ENCODE results near the gene TTC33.
"Not testable (repeated sequence)": the region's sequence is repeated elsewhere in the genome, so short reads cannot be mapped to it uniquely, and the experiment has no call there.

TTC33 gene

DNA sequence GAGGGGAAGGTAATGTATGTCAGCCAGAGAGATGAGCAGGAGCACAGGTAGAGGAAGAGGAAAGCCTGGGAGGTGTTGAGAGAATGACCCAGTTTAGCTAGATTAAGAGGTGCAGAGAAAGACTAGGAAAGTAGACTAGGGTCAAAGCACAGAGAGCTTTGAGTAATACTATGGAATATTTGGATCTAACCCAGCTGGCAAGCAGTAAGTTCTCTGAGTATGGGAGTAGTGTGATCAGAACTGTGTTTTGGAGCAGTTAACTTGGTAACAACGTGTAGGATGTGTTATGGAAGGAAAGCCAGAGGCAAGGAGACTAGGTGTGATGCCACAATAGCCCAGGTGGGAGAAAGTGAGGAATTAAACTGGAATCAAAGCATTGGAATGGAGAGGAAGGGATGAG lies 160.9 kb downstream of the TTC33 start:
- no peaks in the 10 kb centered on the region for H3K27me3 ChIP-seq (ENCODE audit: low read length)
- H3K27ac ChIP-seq (ENCODE audit: low read depth, low read length) = no peak overlapping the region
- no peak overlapping the region for H3K4me2 ChIP-seq (ENCODE audit: low read depth, low read length, poor library complexity, severe bottlenecking)
- H3K9me2 ChIP-seq (replicated peaks; ENCODE audit: insufficient read depth, low read length) = no peaks in the 10 kb centered on the region
- no peaks in the 10 kb centered on the region for H3K9me3 ChIP-seq (ENCODE audit: insufficient read depth, low read length)
- no peak overlapping the region for H3K9ac ChIP-seq (ENCODE audit: low read length)
- H4K20me1 ChIP-seq (ENCODE audit: low read depth, low read length) = no peaks in the 10 kb centered on the region
- no peak overlapping the region for H3K4me3 ChIP-seq (ENCODE audit: insufficient read depth, low read length, poor library complexity, severe bottlenecking)
- H3F3A ChIP-seq (ENCODE audit: insufficient read depth) = no peaks in the 10 kb centered on the region; the same call in 1 of the 2 replicates
- H3K79me2 ChIP-seq (ENCODE audit: insufficient read depth, low read length) = no peaks in the 10 kb centered on the region
- H2AFZ ChIP-seq (ENCODE audit: low read depth, low read length, severe bottlenecking) = no peak overlapping the region
- no peaks in the 10 kb centered on the region for H3K36me3 ChIP-seq (ENCODE audit: low read length)
- TF ChIP-seq, protein P1, sequence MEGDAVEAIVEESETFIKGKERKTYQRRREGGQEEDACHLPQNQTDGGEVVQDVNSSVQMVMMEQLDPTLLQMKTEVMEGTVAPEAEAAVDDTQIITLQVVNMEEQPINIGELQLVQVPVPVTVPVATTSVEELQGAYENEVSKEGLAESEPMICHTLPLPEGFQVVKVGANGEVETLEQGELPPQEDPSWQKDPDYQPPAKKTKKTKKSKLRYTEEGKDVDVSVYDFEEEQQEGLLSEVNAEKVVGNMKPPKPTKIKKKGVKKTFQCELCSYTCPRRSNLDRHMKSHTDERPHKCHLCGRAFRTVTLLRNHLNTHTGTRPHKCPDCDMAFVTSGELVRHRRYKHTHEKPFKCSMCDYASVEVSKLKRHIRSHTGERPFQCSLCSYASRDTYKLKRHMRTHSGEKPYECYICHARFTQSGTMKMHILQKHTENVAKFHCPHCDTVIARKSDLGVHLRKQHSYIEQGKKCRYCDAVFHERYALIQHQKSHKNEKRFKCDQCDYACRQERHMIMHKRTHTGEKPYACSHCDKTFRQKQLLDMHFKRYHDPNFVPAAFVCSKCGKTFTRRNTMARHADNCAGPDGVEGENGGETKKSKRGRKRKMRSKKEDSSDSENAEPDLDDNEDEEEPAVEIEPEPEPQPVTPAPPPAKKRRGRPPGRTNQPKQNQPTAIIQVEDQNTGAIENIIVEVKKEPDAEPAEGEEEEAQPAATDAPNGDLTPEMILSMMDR (IDR thresholded peaks at IDR 0.05; ENCODE audit: insufficient read depth, low read length, poor library complexity, severe bottlenecking) = no peak
- TF ChIP-seq EZH2phosphoT487 (conservative IDR thresholded peaks at IDR 0.05; ENCODE audit: low read length) = no peak

GRCh38 chr5:40591727-40592396 lies 163.9 kb downstream of the TTC33 start:
- not testable (repeated sequence) for H3K9me3 ChIP-seq (ENCODE audit: insufficient read depth, low read length); H3K79me2 ChIP-seq (ENCODE audit: insufficient read depth, low read length); H3F3A ChIP-seq (ENCODE audit: insufficient read depth); H4K20me1 ChIP-seq (ENCODE audit: low read depth, low read length); H3K4me3 ChIP-seq (ENCODE audit: insufficient read depth, low read length, poor library complexity, severe bottlenecking); H3K9ac ChIP-seq (ENCODE audit: low read length); H3K9me2 ChIP-seq (replicated peaks; ENCODE audit: insufficient read depth, low read length); H3K27me3 ChIP-seq (ENCODE audit: low read length); H2AFZ ChIP-seq (ENCODE audit: low read depth, low read length, severe bottlenecking); H3K36me3 ChIP-seq (ENCODE audit: low read length)
- Histone ChIP-seq H3K27ac (ENCODE audit: low read depth, low read length) (peak overlapping the region; percentile 33; the same call in 1 of the 2 replicates), H3K4me2 (ENCODE audit: low read depth, low read length, poor library complexity, severe bottlenecking) (peak overlapping the region; percentile 44)

DNA sequence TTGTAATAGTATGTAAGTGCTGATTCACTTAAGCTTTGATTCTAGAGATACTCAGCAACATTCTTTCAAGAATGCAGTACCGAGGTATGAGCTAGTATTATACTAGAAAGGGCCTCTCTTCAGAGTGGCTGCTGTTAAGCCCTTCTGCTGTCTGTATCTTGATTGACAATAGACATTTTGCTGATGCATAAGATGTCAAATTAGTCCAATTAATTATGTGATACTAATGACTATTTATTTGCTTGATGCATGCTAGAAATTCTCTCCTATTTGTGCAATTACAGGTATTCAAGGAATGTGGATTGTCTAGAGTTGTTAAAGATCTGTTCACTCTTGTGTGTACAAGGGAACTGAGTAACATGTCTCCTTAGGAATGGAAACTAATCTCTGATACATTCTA lies 168.4 kb downstream of the TTC33 start:
- H4K20me1 ChIP-seq (ENCODE audit: low read depth, low read length) = no peaks in the 10 kb centered on the region
- no peaks in the 10 kb centered on the region for H3K27me3 ChIP-seq (ENCODE audit: low read length)
- TF ChIP-seq, protein P1 (IDR thresholded peaks at IDR 0.05; ENCODE audit: insufficient read depth, low read length, poor library complexity, severe bottlenecking) = no peak
- TF ChIP-seq EZH2phosphoT487 (conservative IDR thresholded peaks at IDR 0.05; ENCODE audit: low read length) = no peak
- H3K9ac ChIP-seq (ENCODE audit: low read length) = no peak overlapping the region
- H3K9me2 ChIP-seq (replicated peaks; ENCODE audit: insufficient read depth, low read length) = no peaks in the 10 kb centered on the region
- H3F3A ChIP-seq (ENCODE audit: insufficient read depth) = no peaks in the 10 kb centered on the region; the same call in 1 of the 2 replicates
- H3K36me3 ChIP-seq (ENCODE audit: low read length) = no peaks in the 10 kb centered on the region
- H2AFZ ChIP-seq (ENCODE audit: low read depth, low read length, severe bottlenecking) = no peak overlapping the region
- H3K4me3 ChIP-seq (ENCODE audit: insufficient read depth, low read length, poor library complexity, severe bottlenecking) = no peak overlapping the region
- no peak overlapping the region for H3K4me2 ChIP-seq (ENCODE audit: low read depth, low read length, poor library complexity, severe bottlenecking)
- no peaks in the 10 kb centered on the region for H3K9me3 ChIP-seq (ENCODE audit: insufficient read depth, low read length)
- no peak overlapping the region for H3K27ac ChIP-seq (ENCODE audit: low read depth, low read length)
- no peaks in the 10 kb centered on the region for H3K79me2 ChIP-seq (ENCODE audit: insufficient read depth, low read length)

DNA sequence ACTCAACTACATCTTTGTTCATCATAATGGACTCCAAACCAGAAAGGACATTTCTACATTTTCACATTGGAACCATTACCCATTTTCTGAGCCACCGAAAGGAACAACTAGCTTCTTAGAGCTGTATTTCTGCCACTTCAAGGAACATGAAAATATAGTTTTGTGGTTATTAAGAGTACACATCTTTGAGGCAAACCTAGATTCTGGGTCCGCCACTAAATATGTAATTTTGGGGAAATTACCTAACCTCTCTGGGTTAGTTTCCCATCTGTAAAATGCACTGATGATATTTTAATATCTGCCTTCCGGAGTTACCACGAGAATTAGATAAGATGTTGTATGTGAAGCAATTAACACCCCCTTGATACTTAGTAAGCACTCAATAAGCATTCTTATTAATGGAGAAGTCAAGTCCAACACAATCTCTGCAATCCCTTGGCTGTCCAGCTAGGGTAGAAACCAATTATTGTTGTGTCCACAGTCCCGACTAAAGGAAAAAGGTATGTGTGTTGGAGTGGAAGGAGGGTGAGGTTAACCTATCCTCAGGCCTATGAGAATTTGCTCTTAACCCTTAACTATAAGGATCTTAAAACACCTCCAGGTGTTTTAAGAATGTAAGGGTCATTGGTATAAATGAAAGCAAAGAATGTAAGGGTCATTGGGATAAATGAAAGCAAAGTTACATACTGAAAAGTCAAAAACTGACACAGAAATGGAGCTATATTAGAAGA lies 170.1 kb downstream of the TTC33 start:
- H3K9me2 ChIP-seq (replicated peaks; ENCODE audit: insufficient read depth, low read length) = no peaks in the 10 kb centered on the region
- no peaks in the 10 kb centered on the region for H4K20me1 ChIP-seq (ENCODE audit: low read depth, low read length)
- H3K9me3 ChIP-seq (ENCODE audit: insufficient read depth, low read length) = no peaks in the 10 kb centered on the region
- H3K27ac ChIP-seq (ENCODE audit: low read depth, low read length) = no peak overlapping the region
- no peaks in the 10 kb centered on the region for H3F3A ChIP-seq (ENCODE audit: insufficient read depth)
- no peaks in the 10 kb centered on the region for H3K27me3 ChIP-seq (ENCODE audit: low read length)
- H3K9ac ChIP-seq (ENCODE audit: low read length) = no peak overlapping the region
- H3K4me3 ChIP-seq (ENCODE audit: insufficient read depth, low read length, poor library complexity, severe bottlenecking) = no peak overlapping the region
- H3K79me2 ChIP-seq (ENCODE audit: insufficient read depth, low read length) = no peaks in the 10 kb centered on the region
- H3K36me3 ChIP-seq (ENCODE audit: low read length) = no peaks in the 10 kb centered on the region
- no peak overlapping the region for H2AFZ ChIP-seq (ENCODE audit: low read depth, low read length, severe bottlenecking)
- no peak for TF ChIP-seq EZH2phosphoT487 (conservative IDR thresholded peaks at IDR 0.05; ENCODE audit: low read length)
- TF ChIP-seq, protein P1 (IDR thresholded peaks at IDR 0.05; ENCODE audit: insufficient read depth, low read length, poor library complexity, severe bottlenecking) = no peak
- H3K4me2 ChIP-seq (ENCODE audit: low read depth, low read length, poor library complexity, severe bottlenecking) = no peak overlapping the region

Measured in SU-DHL-6 (cell line).